SH-SY5Y (cell line): ENCODE measurements around the gene NEUROD2.

Experiments used
- GATA2 ChIP-seq: IDR thresholded peaks from 2 replicates; pipeline ENCODE4 v1.6.1; 2011; ENCODE audit warnings: mild to moderate bottlenecking, low read depth, low read length
- GATA3 ChIP-seq: IDR thresholded peaks from 2 replicates; pipeline ENCODE4 v1.6.1; 2011; ENCODE audit warnings: low read depth, mild to moderate bottlenecking, low read length, moderate library complexity

- no peak for TF ChIP-seq GATA2
- no peak for TF ChIP-seq GATA3
These were observed 6.6 kb downstream of the NEUROD2 start for GRCh38 chr17:39600997-39601597.
